ENCODE data around the gene ACTL6B. TPM values are rescaled to one million over a fixed set of nuclear protein-coding genes. Genes with fewer than 3 reads are reported as not detected.

Gene ACTL6B
- total RNA-seq, 4 donors from 2014 or later: not detected

GRCh38 chr7:100692578-100692961, 36.3 kb upstream of the ACTL6B start:
- TF ChIP-seq CTCF (IDR thresholded peaks at IDR 0.05): no peak
- ATAC-seq (ENCODE audit: low FRiP score) (no peak), DNase-seq (ENCODE audit: low spot score) (no peak)

GRCh38 chr7:100691676-100692577, 35.7 kb upstream of the ACTL6B start:
- peak; percentile 69 for DNase-seq (ENCODE audit: low spot score)
- TF ChIP-seq CTCF (IDR thresholded peaks at IDR 0.05): peak in 1 of 3 donors; percentile 57
- peak; percentile 65 for ATAC-seq (ENCODE audit: low FRiP score)

- ATAC-seq (ENCODE audit: low FRiP score) (no peak), DNase-seq (ENCODE audit: low spot score) (no peak)
- no peak for TF ChIP-seq CTCF (IDR thresholded peaks at IDR 0.05)
These were observed 33.2 kb upstream of the ACTL6B start for GRCh38 chr7:100689230-100690135.

- no peak for DNase-seq (ENCODE audit: low spot score)
- ATAC-seq (ENCODE audit: low FRiP score): no peak
- TF ChIP-seq CTCF (IDR thresholded peaks at IDR 0.05): no peak
These were observed 32.1 kb upstream of the ACTL6B start for GRCh38 chr7:100688326-100688860.

GRCh38 chr7:100687751-100688300, 31.6 kb upstream of the ACTL6B start:
- TF ChIP-seq CTCF (IDR thresholded peaks at IDR 0.05): no peak
- ATAC-seq (ENCODE audit: low FRiP score) (no peak), DNase-seq (ENCODE audit: low spot score) (no peak)

- TF ChIP-seq CTCF (IDR thresholded peaks at IDR 0.05): no peak
- no peak for DNase-seq (ENCODE audit: low spot score)
- no peak for ATAC-seq (ENCODE audit: low FRiP score)
These were observed 31.0 kb upstream of the ACTL6B start for GRCh38 chr7:100687261-100687660.

All from omental fat pad (tissue), 4 donors.